HepG2 (cell line): Measurements from ENCODE around the gene DENND10. TPM values are rescaled to one million over a fixed set of nuclear protein-coding genes. Genes with fewer than 3 reads are reported as not detected.

Source experiments
- CEBPB ChIP-seq: IDR thresholded peaks from 2 replicates; pipeline ENCODE4 v1.6.1; 2011; ENCODE audit warnings: low read depth, low read length, improper control_type of control experiment, borderline replicate concordance
- ELF1 ChIP-seq: sonication (generic); formaldehyde crosslinking; IDR thresholded peaks from 2 replicates; pipeline ENCODE4 v1.4.0; 2020; ENCODE audit warnings: missing genetic modification reagents
- LCORL ChIP-seq, 2 experiments: fragments of 450-650 bp in 1 of 2; sonication (generic) in 1 of 2; formaldehyde crosslinking in 1 of 2; IDR thresholded peaks; 2 replicates each; pipeline versions ENCODE4 v1.5.0 to v1.6.1; 2017 to 2020; ENCODE audit warnings: antibody characterized with exemption in 1 of 2, missing genetic modification reagents in 1 of 2
- SOX13 ChIP-seq, 3 experiments: fragments of 450-650 bp in 1 of 3; sonication (generic) in 1 of 3; formaldehyde crosslinking in 1 of 3; IDR thresholded peaks in 2 of 3; conservative IDR thresholded peaks in 1 of 3; 2 replicates each; pipeline versions ENCODE4 v1.5.0 to v1.6.1; 2016 to 2020; ENCODE audit warnings: antibody characterized with exemption in 1 of 3, mild to moderate bottlenecking in 1 of 3, missing compliant biosample characterization in 1 of 3, missing genetic modification reagents in 1 of 3, moderate library complexity in 1 of 3
- ZNF225 ChIP-seq: sonication (generic); formaldehyde crosslinking; IDR thresholded peaks from 2 replicates; pipeline ENCODE4 v1.4.0; 2020; ENCODE audit warnings: mild to moderate bottlenecking, missing genetic modification reagents
- ZNF619 ChIP-seq: sonication (generic); formaldehyde crosslinking; IDR thresholded peaks from 2 replicates; pipeline ENCODE4 v1.4.0; 2020; ENCODE audit warnings: mild to moderate bottlenecking, missing genetic modification reagents
- ZNF850 ChIP-seq: sonication (generic); formaldehyde crosslinking; conservative IDR thresholded peaks from 2 replicates; pipeline ENCODE4 v1.9.0; 2021; ENCODE audit warnings: mild to moderate bottlenecking, missing genetic modification reagents
- polyA plus RNA-seq, 8 experiments: library from polyadenylated mRNA; depleted of rRNA in 3 of 8; stranded (reverse) in 7 of 8; unstranded in 1 of 8; fragments of >200 nt; fragmentation: Illumina TruSeq in 4 of 8; extraction: Trizol in 4 of 8; gene quantifications; 2 replicates each; pipeline versions ENCODE4 v1.2.1 to v1.2.3, GENCODE V29; 2011 to 2016; ENCODE audit warnings: low read depth in 4 of 8, missing spikeins in 1 of 8, mixed read lengths in 1 of 8; ENCODE audit not compliant: insufficient read depth in 1 of 8
- total RNA-seq, 5 experiments: library from RNA; depleted of rRNA; stranded (reverse); fragments of >200 nt; fragmentation: Illumina TruSeq; extraction: Trizol; gene quantifications; 2 replicates each; pipeline ENCODE4 v1.2.3, GENCODE V29; 2016; ENCODE audit warnings: low read depth in 1 of 5
- TF ChIP-seq, protein P1 (sequence below): sonication (generic); formaldehyde crosslinking; IDR thresholded peaks from 2 replicates; pipeline ENCODE4 v1.5.1; 2020; ENCODE audit warnings: missing genetic modification reagents, mild to moderate bottlenecking, borderline replicate concordance
- TF ChIP-seq, protein P2 (sequence below): sonication (generic); formaldehyde crosslinking; IDR thresholded peaks from 2 replicates; pipeline ENCODE4 v1.5.0; 2020; ENCODE audit warnings: missing genetic modification reagents, mild to moderate bottlenecking, borderline replicate concordance
- TF ChIP-seq, protein P3 (sequence below): IDR thresholded peaks from 2 replicates; pipeline ENCODE4 v1.6.1; 2016; ENCODE audit warnings: mild to moderate bottlenecking, missing biosample characterization, missing genetic modification reagents
- TF ChIP-seq, protein P4 (sequence below), 2 experiments: sonication (generic) in 1 of 2; formaldehyde crosslinking in 1 of 2; IDR thresholded peaks; 2 replicates each; pipeline versions ENCODE4 v1.4.0 to v1.6.1; 2016 to 2020; ENCODE audit warnings: borderline replicate concordance in 1 of 2, low read depth in 1 of 2, mild to moderate bottlenecking in 1 of 2, missing genetic modification reagents in 1 of 2

Gene DENND10
- total and polyA plus RNA-seq, 2 of the 13 experiments (the other 11 are each of a cell fraction or from before 2014, with no cell fraction given) = 43.7 to 78.8 TPM

- TF ChIP-seq SOX13 (IDR thresholded peaks at IDR 0.05) = no peak
- TF ChIP-seq SOX13 (CRISPR knock-in tag; conservative IDR thresholded peaks at IDR 0.05 in 1 of 2, IDR thresholded peaks at IDR 0.05 in 1 of 2) = 0 out of 4 replicates have a peak, but pooled peaks of 1 of the 2 experiments have one; percentile 5
- no peak for TF ChIP-seq CEBPB
- TF ChIP-seq ZNF619 (CRISPR knock-in tag) = no peak
- TF ChIP-seq ZNF225 (CRISPR knock-in tag) = peak; percentile 1; the same call in 1 of the 2 replicates
- TF ChIP-seq ZNF850 (CRISPR knock-in tag) = no peak; the same call in none of the 2 replicates
- TF ChIP-seq LCORL (IDR thresholded peaks at IDR 0.05) = no peak
- TF ChIP-seq LCORL (CRISPR knock-in tag; IDR thresholded peaks at IDR 0.05) = peak; percentile 15; the same call in 1 of the 2 replicates
- TF ChIP-seq, protein P1, sequence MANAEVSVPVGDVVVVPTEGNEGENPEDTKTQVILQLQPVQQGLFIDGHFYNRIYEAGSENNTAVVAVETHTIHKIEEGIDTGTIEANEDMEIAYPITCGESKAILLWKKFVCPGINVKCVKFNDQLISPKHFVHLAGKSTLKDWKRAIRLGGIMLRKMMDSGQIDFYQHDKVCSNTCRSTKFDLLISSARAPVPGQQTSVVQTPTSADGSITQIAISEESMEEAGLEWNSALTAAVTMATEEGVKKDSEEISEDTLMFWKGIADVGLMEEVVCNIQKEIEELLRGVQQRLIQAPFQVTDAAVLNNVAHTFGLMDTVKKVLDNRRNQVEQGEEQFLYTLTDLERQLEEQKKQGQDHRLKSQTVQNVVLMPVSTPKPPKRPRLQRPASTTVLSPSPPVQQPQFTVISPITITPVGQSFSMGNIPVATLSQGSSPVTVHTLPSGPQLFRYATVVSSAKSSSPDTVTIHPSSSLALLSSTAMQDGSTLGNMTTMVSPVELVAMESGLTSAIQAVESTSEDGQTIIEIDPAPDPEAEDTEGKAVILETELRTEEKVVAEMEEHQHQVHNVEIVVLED (CRISPR knock-in tag) = no peak
- no peak for TF ChIP-seq ELF1
- TF ChIP-seq, protein P2, sequence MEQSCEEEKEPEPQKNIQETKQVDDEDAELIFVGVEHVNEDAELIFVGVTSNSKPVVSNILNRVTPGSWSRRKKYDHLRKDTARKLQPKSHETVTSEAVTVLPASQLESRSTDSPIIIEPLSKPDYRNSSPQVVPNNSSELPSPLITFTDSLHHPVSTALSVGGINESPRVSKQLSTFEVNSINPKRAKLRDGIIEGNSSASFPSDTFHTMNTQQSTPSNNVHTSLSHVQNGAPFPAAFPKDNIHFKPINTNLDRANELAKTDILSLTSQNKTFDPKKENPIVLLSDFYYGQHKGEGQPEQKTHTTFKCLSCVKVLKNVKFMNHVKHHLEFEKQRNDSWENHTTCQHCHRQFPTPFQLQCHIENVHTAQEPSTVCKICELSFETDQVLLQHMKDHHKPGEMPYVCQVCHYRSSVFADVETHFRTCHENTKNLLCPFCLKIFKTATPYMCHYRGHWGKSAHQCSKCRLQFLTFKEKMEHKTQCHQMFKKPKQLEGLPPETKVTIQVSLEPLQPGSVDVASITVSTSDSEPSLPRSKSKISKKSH (CRISPR knock-in tag) = peak; percentile 42; the same call in 1 of the 2 replicates
- TF ChIP-seq, protein P3, sequence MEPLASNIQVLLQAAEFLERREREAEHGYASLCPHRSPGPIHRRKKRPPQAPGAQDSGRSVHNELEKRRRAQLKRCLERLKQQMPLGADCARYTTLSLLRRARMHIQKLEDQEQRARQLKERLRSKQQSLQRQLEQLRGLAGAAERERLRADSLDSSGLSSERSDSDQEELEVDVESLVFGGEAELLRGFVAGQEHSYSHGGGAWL = no peak
- TF ChIP-seq, protein P4, sequence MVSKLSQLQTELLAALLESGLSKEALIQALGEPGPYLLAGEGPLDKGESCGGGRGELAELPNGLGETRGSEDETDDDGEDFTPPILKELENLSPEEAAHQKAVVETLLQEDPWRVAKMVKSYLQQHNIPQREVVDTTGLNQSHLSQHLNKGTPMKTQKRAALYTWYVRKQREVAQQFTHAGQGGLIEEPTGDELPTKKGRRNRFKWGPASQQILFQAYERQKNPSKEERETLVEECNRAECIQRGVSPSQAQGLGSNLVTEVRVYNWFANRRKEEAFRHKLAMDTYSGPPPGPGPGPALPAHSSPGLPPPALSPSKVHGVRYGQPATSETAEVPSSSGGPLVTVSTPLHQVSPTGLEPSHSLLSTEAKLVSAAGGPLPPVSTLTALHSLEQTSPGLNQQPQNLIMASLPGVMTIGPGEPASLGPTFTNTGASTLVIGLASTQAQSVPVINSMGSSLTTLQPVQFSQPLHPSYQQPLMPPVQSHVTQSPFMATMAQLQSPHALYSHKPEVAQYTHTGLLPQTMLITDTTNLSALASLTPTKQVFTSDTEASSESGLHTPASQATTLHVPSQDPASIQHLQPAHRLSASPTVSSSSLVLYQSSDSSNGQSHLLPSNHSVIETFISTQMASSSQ (IDR thresholded peaks at IDR 0.05; ENCODE audit: low read depth) = no peak
- TF ChIP-seq, protein P4 (CRISPR knock-in tag; IDR thresholded peaks at IDR 0.05; ENCODE audit: borderline replicate concordance) = no peak
Measured at GRCh38 chr10:119079599-119080520, 24.1 kb upstream of the DENND10 start (continued).
